HepG2 (cell line): ENCODE measurements around the gene PERCC1.
"Not testable (repeated sequence)": the region's sequence is repeated elsewhere in the genome, so short reads cannot be mapped to it uniquely, and the experiment has no call there.

Experiments used
- CEBPB ChIP-seq: IDR thresholded peaks from 2 replicates; pipeline ENCODE4 v1.6.1; 2011; ENCODE audit warnings: low read depth, low read length, improper control_type of control experiment, borderline replicate concordance
- JDP2 ChIP-seq: sonication (generic); formaldehyde crosslinking; IDR thresholded peaks from 2 replicates; pipeline ENCODE4 v1.8.1; 2022; ENCODE audit warnings: missing genetic modification reagents, borderline replicate concordance
- NR2C2 ChIP-seq: sonication (generic); formaldehyde crosslinking; IDR thresholded peaks from 2 replicates; pipeline ENCODE4 v1.4.0; 2020; ENCODE audit warnings: missing genetic modification reagents, mild to moderate bottlenecking, moderate library complexity, borderline replicate concordance
- POLR2A ChIP-seq, 2 experiments: IDR thresholded peaks; 2 replicates each; pipeline ENCODE4 v1.6.1; 2011; ENCODE audit warnings: low read depth in 2 of 2, low read length in 2 of 2, mild to moderate bottlenecking in 1 of 2, moderate library complexity in 1 of 2; ENCODE audit not compliant: insufficient read depth in 1 of 2
- SMC3 ChIP-seq: IDR thresholded peaks from 2 replicates; pipeline ENCODE4 v1.6.1; 2011; ENCODE audit warnings: low read length, improper control_type of control experiment
- ZNF256 ChIP-seq: sonication (generic); formaldehyde crosslinking; conservative IDR thresholded peaks from 2 replicates; pipeline ENCODE4 v1.4.0; 2020; ENCODE audit warnings: missing genetic modification reagents
- ZNF572 ChIP-seq: sonication (generic); formaldehyde crosslinking; IDR thresholded peaks from 2 replicates; pipeline ENCODE4 v1.5.1; 2020; ENCODE audit warnings: mild to moderate bottlenecking, missing genetic modification reagents
- TF ChIP-seq, protein P1 (sequence below): sonication (generic); formaldehyde crosslinking; IDR thresholded peaks from 2 replicates; pipeline ENCODE4 v1.5.0; 2020; ENCODE audit warnings: mild to moderate bottlenecking, missing genetic modification reagents, moderate library complexity

DNA sequence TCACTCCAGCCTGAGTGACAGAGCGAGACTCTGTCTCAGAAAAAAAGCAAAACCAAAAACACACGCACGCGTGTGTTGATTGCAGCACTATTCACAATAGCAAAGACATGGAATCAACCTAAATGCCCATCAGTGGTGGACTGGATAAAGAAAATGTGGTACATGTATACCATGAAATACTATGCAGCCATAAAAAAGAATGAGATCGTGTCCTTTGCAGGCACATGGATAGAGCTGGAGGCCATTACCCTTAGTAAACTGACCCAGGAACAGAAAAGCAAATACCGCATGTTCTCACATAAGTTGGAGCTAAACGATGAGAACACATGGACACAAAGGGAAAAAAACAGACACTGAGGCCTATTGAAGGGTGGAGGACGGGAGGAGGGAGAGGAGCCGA, 48.1 kb downstream of the PERCC1 start:
- TF ChIP-seq ZNF572 (CRISPR knock-in tag); POLR2A (IDR thresholded peaks at IDR 0.05; ENCODE audit: insufficient read depth in 1 of 2, low read depth in 2 of 2, low read length in 2 of 2); ZNF256 (CRISPR knock-in tag); SMC3; JDP2 (CRISPR knock-in tag); NR2C2 (CRISPR knock-in tag); CEBPB: not testable (repeated sequence)
- TF ChIP-seq, protein P1, sequence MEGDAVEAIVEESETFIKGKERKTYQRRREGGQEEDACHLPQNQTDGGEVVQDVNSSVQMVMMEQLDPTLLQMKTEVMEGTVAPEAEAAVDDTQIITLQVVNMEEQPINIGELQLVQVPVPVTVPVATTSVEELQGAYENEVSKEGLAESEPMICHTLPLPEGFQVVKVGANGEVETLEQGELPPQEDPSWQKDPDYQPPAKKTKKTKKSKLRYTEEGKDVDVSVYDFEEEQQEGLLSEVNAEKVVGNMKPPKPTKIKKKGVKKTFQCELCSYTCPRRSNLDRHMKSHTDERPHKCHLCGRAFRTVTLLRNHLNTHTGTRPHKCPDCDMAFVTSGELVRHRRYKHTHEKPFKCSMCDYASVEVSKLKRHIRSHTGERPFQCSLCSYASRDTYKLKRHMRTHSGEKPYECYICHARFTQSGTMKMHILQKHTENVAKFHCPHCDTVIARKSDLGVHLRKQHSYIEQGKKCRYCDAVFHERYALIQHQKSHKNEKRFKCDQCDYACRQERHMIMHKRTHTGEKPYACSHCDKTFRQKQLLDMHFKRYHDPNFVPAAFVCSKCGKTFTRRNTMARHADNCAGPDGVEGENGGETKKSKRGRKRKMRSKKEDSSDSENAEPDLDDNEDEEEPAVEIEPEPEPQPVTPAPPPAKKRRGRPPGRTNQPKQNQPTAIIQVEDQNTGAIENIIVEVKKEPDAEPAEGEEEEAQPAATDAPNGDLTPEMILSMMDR (CRISPR knock-in tag), result not testable (repeated sequence)
